GM18519 (cell line): Measurements from ENCODE around the gene KRT74.
"Not testable (repeated sequence)": the region's sequence is repeated elsewhere in the genome, so short reads cannot be mapped to it uniquely, and the experiment has no call there.

ENCODE experiments used
- ATAC-seq: cut with Tn5 transposase; IDR thresholded peaks from one replicate; pipeline ENCODE4 v1.9.1; 2021; ENCODE audit warnings: mild to moderate bottlenecking, moderate library complexity; ENCODE audit not compliant: unreplicated experiment, low FRiP score

Gene KRT74

DNA sequence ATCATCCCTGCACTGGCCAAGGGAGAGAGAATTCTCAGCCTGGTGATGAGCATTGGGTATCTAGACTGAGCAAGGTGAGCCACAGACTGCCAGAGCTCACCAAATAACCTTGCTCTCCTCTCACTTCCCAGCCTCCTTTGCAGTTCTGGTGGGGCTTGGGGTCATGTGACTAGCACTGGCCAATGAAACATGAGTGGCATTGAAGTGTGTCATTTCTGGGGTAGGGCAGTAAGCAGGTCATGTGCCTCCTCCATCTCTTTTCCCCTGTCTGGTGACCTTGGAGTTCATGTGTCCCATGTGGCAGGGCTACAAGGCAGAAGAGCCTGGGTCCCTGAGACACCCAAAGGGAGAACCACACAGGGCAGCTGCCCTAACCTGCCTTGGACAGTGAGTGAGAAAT, 31.2 kb upstream of the KRT74 start:
- no peak for ATAC-seq

- no peak for ATAC-seq
Measured at GRCh38 chr12:52603314-52603713, 29.7 kb upstream of the KRT74 start.

DNA sequence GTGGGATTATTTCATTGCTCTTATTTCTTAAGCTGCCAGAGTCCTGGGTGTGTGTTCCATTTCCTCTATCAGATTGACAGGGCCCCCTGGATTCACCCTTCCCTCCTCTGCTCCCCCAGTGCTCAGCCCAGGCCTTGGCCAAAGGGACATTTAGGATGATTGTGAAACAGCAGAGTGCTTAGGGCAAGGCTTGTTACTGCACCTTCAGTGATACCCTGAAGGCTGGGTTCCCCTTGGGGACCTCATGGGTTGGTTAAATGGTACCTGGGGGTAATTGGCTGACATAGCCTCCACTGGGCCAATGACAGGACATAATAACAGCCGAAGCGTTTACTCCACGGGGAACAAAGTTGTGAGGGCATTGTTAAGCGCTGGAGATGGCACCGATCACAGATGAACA, 28.9 kb upstream of the KRT74 start:
- ATAC-seq: no peak

GRCh38 chr12:52601671-52602070, 28.0 kb upstream of the KRT74 start:
- no peak for ATAC-seq

GRCh38 chr12:52600941-52601481, 27.4 kb upstream of the KRT74 start, which contains the start of gene KRT72:
Gene KRT72 (minus strand): TSS chr12:52601463. CDS start chr12:52601452, 11 bp downstream.
- ATAC-seq: no peak

DNA sequence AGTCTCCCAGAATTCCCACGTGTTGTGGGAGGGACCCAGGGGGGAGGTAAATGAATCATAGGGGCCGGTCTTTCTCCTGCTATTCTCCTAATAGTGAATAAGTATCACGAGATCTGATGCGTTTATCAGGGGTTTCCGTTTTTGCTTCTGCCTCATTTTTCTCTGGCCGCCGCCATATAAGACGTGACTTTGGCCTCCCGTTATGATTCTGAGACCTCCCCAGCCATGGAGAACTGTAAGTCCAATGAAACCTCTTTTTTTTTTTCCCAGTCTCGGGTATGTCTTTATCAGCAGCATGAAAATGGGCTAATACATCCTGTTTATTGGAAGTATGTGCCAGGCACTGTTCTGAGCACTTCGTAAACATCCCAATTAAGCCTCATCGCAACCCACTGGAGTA, 26.8 kb upstream of the KRT74 start:
- ATAC-seq: no peak

GRCh38 chr12:52600071-52600470, 26.4 kb upstream of the KRT74 start:
- ATAC-seq: no peak

DNA sequence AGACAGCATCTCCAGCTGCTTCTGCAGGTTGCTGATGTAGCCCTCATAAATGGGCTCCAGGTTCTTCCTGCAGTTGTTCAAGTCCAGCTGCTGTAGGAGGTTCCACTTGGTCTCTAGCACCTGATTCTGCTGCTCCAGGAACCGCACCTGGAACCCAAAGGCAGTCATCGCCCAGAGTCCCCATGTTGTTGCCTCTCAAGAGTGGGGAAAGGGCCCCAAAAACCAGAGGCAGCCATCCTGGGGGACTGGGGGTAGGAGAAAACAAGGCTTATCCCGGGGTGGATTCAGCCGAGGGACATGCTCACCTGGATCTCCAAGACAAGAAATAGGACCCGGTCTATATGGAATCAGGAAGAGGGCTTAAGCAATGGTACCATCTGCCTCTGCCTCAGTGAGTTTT, 25.3 kb upstream of the KRT74 start:
- ATAC-seq: no peak

DNA sequence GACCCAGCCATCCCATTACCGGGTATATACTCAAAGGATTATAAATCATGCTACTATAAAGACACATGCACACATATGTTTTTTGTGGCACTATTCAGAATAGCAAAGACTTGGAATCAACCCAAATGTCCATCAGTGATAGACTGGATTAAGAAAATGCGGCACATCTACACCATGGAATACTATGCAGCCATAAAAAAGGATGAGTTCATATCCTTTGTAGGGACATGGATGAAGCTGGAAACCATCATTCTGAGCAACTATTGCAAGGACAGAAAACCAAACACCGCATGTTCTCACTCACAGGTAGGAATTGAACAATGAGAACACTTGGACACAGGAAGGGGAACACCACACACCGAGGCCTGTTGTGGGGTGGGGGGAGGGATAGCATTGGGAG, 20.6 kb upstream of the KRT74 start:
- ATAC-seq: not testable (repeated sequence)

DNA sequence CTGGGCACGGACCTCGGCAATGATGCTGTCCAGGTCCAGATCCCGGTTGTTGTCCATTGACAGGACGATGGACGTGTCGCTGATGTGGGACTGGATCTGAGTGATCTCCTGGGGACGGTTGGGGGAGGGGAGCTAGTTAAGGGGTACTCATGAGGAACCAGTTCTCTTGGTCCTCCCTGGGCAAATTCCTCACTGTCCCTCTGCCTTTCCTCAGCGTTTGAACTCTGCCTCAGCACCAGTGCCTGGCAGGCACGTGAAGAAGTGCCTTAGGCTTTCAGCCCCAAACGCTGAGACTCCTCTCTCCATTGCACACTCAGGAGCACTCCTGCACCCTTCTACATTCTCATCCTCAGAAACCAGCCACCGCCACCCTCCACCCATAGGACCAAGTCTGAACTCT, 17.9 kb upstream of the KRT74 start:
- ATAC-seq: no peak

DNA sequence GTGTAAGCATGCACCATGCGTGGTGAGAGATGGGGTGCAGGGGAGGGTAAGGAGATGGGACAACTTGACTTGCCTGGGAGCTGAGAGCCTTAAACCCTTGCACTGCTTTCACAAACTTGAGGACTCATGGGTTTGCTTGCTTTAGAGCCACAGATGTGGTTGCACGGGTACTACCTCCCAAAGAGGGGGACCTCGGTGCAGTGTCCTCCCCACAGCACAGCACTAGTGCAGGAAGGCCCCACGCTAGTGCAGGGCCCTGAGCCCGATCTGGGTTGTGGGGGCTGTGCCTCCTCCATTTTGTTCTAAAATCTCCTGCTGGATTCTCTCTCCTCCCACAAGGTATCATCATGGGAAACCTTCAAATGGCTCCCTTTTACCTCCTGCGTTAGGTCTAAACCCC, 16.4 kb upstream of the KRT74 start:
- no peak for ATAC-seq

DNA sequence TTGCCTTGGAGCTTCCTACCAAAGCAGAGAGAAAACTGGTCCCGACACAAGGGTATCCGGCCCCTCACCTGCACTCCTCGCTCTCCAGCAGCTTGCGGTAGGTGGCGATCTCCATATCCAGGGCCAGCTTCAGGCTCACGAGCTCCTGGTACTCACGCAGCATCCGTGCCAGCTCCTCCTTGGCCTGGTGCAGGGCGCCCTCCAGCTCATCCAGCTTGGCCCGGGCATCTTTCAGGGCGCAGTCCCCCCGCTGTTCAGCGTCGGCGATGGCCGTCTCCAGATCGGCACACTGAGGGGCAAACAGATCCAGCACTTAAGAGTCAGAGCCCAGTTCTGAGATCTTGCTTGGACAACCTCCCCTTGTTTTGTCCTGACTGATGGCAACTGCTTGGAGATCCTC, 13.9 kb upstream of the KRT74 start:
- ATAC-seq: no peak

DNA sequence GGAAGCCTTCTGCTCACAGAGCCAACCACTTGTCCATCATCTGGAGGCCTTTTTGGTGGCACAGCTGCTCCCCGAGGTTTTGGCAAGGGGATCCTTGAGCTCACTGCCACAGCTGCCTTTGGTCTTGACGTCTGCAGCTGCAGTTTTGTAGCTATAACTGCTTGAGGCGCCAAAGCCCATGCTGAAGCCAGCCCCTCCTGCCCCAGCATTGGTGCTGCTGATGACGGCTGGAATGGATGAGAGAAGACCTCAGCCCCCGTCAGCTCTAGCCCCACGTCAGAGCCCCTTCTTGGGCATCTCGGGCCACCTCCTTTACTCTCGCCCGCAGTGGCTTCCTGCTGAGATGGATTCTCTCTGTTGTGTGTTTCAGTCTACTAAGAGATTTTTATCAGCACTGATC, 12.3 kb upstream of the KRT74 start:
- no peak for ATAC-seq

DNA sequence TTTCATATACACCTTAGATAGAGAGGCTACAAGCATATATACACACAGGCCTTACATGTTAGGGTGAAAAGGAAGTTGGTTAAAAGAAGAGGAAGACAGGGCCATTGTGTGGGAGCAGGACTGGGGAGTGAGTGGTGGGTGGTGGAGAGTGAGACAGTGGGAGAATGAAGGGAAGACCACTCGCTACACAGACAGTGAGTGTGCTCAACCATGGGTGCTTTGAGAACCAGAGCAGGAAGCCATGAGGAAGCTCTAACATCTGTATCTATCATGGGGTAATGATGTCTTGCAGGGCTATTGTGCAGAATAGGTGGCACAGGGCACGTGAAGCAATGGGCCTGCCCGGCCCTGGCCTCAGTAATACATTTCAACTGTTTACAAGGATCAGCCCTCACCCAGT, 11.4 kb upstream of the KRT74 start:
- ATAC-seq: no peak

- ATAC-seq: no peak
Measured at GRCh38 chr12:52584156-52584682, 10.6 kb upstream of the KRT74 start.

DNA sequence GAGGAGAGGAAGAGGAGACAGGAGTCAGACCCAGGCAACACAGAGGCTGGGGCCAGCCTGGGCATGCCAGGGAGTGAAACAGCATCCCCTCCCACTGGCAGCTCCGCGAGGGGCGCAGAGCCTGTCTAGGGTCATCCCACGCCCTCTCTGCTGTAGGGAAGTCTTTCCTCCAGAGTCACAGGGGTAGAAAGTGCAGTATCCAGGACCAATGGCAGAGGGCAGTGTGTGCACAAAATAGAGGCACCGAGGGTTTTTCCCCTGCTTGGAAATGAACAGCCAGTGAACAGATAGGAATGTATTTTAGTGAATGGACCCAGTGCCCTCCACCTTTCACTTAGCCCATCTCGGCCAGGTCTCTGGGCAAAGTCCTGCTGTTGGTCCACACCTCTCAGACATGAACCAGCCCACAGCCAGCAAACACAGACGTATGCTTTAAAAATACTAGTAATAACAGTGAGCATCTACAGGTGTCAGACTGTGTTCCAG, 9.4 kb upstream of the KRT74 start:
- no peak for ATAC-seq

- no peak for ATAC-seq
Measured at GRCh38 chr12:52582486-52582885, 8.8 kb upstream of the KRT74 start.

DNA sequence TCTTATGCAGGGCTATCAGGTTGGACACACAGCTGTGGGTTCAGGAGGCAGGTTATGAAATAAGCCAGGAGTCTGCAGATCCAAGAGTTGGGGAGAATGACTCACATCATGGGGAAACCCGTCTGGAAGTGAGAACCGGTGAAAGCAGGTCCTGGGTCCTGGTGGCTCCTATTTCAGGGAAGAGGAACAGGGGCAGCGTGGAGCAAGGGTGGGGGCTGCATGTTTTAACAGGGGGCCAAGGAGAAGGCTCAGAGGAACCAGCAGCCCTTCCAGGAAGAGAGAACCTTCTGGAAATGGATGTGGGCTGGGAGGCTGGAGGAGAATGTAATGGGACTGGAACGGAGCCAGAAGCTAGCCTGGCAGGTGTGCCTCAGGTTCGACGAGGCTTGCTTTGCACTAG, 7.8 kb upstream of the KRT74 start:
- ATAC-seq: no peak

DNA sequence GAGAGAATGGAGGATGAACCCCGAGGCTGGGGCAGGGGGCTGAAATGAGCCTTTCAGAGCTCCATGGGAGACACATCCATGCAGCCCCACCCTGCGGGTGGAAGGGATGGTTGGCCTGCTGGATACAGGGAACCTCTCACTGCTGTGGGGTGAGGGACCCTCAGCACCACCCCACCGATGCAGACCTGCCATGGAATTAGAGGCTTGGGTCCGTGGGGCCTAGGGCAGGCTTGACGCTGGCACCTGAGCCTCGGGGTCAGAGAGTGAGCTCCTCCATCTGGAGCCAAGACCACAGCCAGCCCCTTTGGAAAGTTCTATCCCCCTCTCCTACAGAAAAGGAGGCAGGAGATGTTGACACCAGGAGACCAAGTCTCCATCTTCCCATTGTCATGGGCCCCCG, 7.4 kb upstream of the KRT74 start:
- ATAC-seq: no peak

DNA sequence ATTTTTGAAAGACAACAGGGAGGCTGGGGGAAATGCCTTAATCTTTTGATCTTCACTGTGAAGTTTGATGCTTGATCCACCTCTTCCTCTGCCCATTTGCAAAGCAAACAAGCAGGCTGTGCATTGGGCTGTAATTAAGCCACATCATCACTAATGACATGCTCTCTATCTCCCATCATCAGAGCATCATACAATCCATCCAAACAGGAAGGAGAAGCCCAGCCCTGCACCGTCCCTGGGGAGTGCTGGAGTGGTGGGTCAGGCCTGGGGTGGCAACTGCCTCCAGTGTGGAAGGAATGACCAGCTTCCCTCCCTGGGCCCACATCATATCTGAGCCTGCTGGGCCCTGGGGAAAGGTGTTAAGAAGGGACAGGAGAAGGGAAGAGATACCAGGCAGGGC, 6.9 kb upstream of the KRT74 start:
- ATAC-seq: no peak

DNA sequence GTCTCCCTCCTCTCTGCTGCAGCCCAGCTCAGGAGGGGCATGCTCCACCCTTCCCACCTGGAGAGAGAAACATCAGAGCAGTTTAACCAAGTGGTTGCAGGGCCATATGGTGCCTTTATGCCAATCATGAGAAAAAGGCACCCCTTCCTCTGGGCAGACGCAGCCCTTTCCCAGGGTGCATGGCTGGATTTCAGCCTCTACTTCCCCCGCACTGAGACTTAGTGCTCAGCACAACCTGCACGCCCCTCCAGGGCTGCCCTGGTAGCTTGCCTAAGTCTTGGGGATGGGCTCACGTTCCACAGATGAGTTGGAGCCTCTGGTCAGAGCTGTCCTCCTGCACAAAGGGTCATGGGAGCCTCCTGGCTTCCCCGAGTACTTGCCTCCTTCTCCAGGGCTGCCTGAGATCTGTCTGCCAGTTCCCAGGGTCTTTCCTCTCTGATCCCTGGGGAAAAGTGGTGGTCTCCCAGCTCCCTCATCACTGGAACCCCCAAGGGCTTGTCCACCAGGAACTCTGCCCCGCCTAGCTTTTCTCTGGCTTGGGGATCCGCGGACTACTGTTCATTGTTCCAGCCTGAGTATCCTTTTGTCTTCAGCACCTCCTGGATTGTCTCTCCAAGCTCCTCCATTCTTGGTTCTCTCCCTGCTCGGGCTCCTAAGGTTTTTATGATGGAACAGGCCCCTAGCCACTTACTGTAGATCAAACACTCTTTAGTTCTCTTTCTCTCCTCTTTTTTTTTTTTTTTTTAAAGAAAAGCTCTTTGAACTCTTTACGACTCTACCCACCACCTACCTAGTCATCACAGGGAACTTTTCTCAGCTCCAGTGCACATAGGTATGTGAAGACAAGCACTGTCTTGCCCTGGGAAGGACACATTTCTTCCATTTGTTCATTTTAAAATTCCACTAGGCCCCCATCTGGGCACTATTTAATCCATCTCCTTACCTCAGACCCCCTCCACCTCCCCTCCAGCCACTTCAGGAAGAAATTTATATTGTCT, 6.1 kb upstream of the KRT74 start:
- no peak for ATAC-seq

GRCh38 chr12:52578469-52578868, 4.8 kb upstream of the KRT74 start:
- no peak for ATAC-seq
